GM12878 (cell line): ENCODE measurements around the gene SNRNP27. TPM values are rescaled to one million over a fixed set of nuclear protein-coding genes. Genes with fewer than 3 reads are reported as not detected.

Experiments used
- ASH2L ChIP-seq: fragments of 300-600, 200-600 bp; sonication (generic); IDR thresholded peaks from 2 replicates; pipeline ENCODE4 v1.6.1; 2017; ENCODE audit warnings: low read depth, mild to moderate bottlenecking, borderline replicate concordance
- BCLAF1 ChIP-seq: fragments of 450-650 bp; IDR thresholded peaks from 2 replicates; pipeline ENCODE4 v1.6.1; 2017; ENCODE audit warnings: antibody characterized with exemption, mild to moderate bottlenecking, moderate library complexity
- CBFB ChIP-seq: IDR thresholded peaks from 2 replicates; pipeline ENCODE4 v1.6.1; 2016; ENCODE audit warnings: antibody characterized with exemption, low read depth
- GABPA ChIP-seq: IDR thresholded peaks from 2 replicates; pipeline ENCODE4 v1.6.1; 2014; ENCODE audit warnings: antibody characterized with exemption, low read depth, mild to moderate bottlenecking, inconsistent platforms
- KLF5 ChIP-seq: fragments of 450-650 bp; IDR thresholded peaks from 2 replicates; pipeline ENCODE4 v1.6.1; 2014; ENCODE audit warnings: mild to moderate bottlenecking; ENCODE audit not compliant: partially characterized antibody
- MEF2B ChIP-seq: fragments of 450-650 bp; IDR thresholded peaks from 2 replicates; pipeline ENCODE4 v1.6.1; 2018; ENCODE audit warnings: mild to moderate bottlenecking, moderate library complexity; ENCODE audit not compliant: partially characterized antibody, poor library complexity, severe bottlenecking
- MLLT1 ChIP-seq: fragments of 450-650 bp; IDR thresholded peaks from 2 replicates; pipeline ENCODE4 v1.6.1; 2016; ENCODE audit warnings: mild to moderate bottlenecking
- MTA2 ChIP-seq: fragments of 450-650 bp; IDR thresholded peaks from 2 replicates; pipeline ENCODE4 v1.6.1; 2016; ENCODE audit warnings: low read depth, mild to moderate bottlenecking, moderate library complexity
- MYC ChIP-seq: IDR thresholded peaks from 2 replicates; pipeline ENCODE4 v1.6.1; 2011; ENCODE audit warnings: mild to moderate bottlenecking, low read length, moderate library complexity, inconsistent platforms; ENCODE audit not compliant: insufficient read depth, insufficient replicate concordance, insufficient read length, severe bottlenecking
- NFXL1 ChIP-seq: fragments of 450-650 bp; IDR thresholded peaks from 2 replicates; pipeline ENCODE4 v1.6.1; 2017; ENCODE audit warnings: antibody characterized with exemption, mild to moderate bottlenecking, borderline replicate concordance
- NFYB ChIP-seq: IDR thresholded peaks from 2 replicates; pipeline ENCODE4 v1.6.1; 2011; ENCODE audit warnings: low read depth, mild to moderate bottlenecking, low read length, improper control_type of control experiment, moderate library complexity; ENCODE audit not compliant: insufficient read depth
- POLR2AphosphoS2 ChIP-seq: IDR thresholded peaks from 2 replicates; pipeline ENCODE4 v1.6.1; 2011; ENCODE audit warnings: low read depth, mild to moderate bottlenecking, low read length, improper control_type of control experiment, moderate library complexity
- RCOR1 ChIP-seq: conservative IDR thresholded peaks from 2 replicates; pipeline ENCODE4 v1.6.1; 2012; ENCODE audit warnings: low read depth, low read length, improper control_type of control experiment
- SMARCA5 ChIP-seq: fragments of 450-650 bp; IDR thresholded peaks from 2 replicates; pipeline ENCODE4 v1.6.1; 2017; ENCODE audit warnings: mild to moderate bottlenecking
- TBL1XR1 ChIP-seq: IDR thresholded peaks from 2 replicates; pipeline ENCODE4 v1.6.1; 2012; ENCODE audit warnings: low read depth, low read length, improper control_type of control experiment
- TCF12 ChIP-seq: IDR thresholded peaks from 2 replicates; pipeline ENCODE4 v1.6.1; 2011; ENCODE audit warnings: low read depth, mild to moderate bottlenecking, low read length
- WRNIP1 ChIP-seq: IDR thresholded peaks from 2 replicates; pipeline ENCODE4 v1.6.1; 2011; ENCODE audit warnings: low read depth, low read length, improper control_type of control experiment, borderline replicate concordance
- polyA plus RNA-seq, 11 experiments: library from polyadenylated mRNA; depleted of rRNA in 4 of 11; unstranded in 6 of 11; stranded (reverse) in 5 of 11; fragments of >200 nt; fragmentation: Nextera tagmentation in 4 of 11; fragmentation: Illumina TruSeq in 1 of 11; extraction: Ambion mirVana in 4 of 11; extraction: Trizol in 1 of 11; gene quantifications; 1 replicate in 1 of 11; 2 replicates in 10 of 11; pipeline versions ENCODE4 v1.2.1 to v1.2.3, GENCODE V29; 2011 to 2016; ENCODE audit warnings: inconsistent platforms in 2 of 11, missing spikeins in 2 of 11, low read depth in 1 of 11
- total RNA-seq, 4 experiments: library from RNA; depleted of rRNA in 3 of 4; stranded (reverse); fragments of >200 nt in 3 of 4; fragmentation: Illumina TruSeq in 1 of 4; extraction: Trizol in 1 of 4; gene quantifications; 2 replicates each; pipeline versions ENCODE4 v1.2.1 to v1.2.3, GENCODE V29; 2013 to 2021
- TF ChIP-seq, protein P1 (sequence below): fragments of 450-650 bp; formaldehyde crosslinking; IDR thresholded peaks from 2 replicates; pipeline ENCODE4 v1.4.0; 2020; ENCODE audit warnings: mild to moderate bottlenecking, moderate library complexity

SNRNP27 gene
- total and polyA plus RNA-seq, 10 of the 15 experiments (the other 5 are each of a cell fraction or from before 2014, with no cell fraction given): 30.6 to 89.5 (median 49.2) TPM

- TF ChIP-seq POLR2AphosphoS2: 0 out of 2 replicates have a peak, but pooled peaks have one; percentile 58
- no peak for TF ChIP-seq NFYB
- no peak for TF ChIP-seq MEF2B
- peak; percentile 99 for TF ChIP-seq GABPA
- TF ChIP-seq KLF5: no peak
- no peak for TF ChIP-seq ASH2L
- TF ChIP-seq MLLT1: peak; percentile 83
- no peak for TF ChIP-seq NFXL1
- TF ChIP-seq TBL1XR1: peak; percentile 70; the same call in 1 of the 2 replicates
- no peak for TF ChIP-seq BCLAF1
- peak; percentile 94; the same call in 1 of the 2 replicates for TF ChIP-seq SMARCA5
- TF ChIP-seq RCOR1: no peak
- TF ChIP-seq, protein P1, sequence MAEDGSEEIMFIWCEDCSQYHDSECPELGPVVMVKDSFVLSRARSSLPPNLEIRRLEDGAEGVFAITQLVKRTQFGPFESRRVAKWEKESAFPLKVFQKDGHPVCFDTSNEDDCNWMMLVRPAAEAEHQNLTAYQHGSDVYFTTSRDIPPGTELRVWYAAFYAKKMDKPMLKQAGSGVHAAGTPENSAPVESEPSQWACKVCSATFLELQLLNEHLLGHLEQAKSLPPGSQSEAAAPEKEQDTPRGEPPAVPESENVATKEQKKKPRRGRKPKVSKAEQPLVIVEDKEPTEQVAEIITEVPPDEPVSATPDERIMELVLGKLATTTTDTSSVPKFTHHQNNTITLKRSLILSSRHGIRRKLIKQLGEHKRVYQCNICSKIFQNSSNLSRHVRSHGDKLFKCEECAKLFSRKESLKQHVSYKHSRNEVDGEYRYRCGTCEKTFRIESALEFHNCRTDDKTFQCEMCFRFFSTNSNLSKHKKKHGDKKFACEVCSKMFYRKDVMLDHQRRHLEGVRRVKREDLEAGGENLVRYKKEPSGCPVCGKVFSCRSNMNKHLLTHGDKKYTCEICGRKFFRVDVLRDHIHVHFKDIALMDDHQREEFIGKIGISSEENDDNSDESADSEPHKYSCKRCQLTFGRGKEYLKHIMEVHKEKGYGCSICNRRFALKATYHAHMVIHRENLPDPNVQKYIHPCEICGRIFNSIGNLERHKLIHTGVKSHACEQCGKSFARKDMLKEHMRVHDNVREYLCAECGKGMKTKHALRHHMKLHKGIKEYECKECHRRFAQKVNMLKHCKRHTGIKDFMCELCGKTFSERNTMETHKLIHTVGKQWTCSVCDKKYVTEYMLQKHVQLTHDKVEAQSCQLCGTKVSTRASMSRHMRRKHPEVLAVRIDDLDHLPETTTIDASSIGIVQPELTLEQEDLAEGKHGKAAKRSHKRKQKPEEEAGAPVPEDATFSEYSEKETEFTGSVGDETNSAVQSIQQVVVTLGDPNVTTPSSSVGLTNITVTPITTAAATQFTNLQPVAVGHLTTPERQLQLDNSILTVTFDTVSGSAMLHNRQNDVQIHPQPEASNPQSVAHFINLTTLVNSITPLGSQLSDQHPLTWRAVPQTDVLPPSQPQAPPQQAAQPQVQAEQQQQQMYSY (CRISPR knock-in tag): no peak
- TF ChIP-seq CBFB: peak; percentile 60; the same call in 1 of the 2 replicates
- TF ChIP-seq TCF12: no peak
- no peak for TF ChIP-seq MYC
- no peak for TF ChIP-seq WRNIP1
- peak; percentile 30; the same call in 1 of the 2 replicates for TF ChIP-seq MTA2
Measured at GRCh38 chr2:69893684-69894551, at the start of gene SNRNP27 (continued).
